Endodermal cell (in vitro differentiated cells): ENCODE data around the gene PLCXD3. TPM values are rescaled to one million over a fixed set of nuclear protein-coding genes. Genes with fewer than 3 reads are reported as not detected.

Experiments
- DNase-seq: peaks from one replicate; pipeline ENCODE4 v3.0.0-alpha.2; 2017
- H3K27ac ChIP-seq: 2 replicates; pipeline ENCODE4 v1.5.1; 2013; ENCODE audit warnings: mild to moderate bottlenecking, low read depth, low read length, moderate library complexity
- H3K27me3 ChIP-seq: 2 replicates; pipeline ENCODE4 v1.6.1; 2013; ENCODE audit warnings: mild to moderate bottlenecking, low read length, moderate library complexity; ENCODE audit not compliant: insufficient read depth, control insufficient read depth, poor library complexity, severe bottlenecking
- H3K36me3 ChIP-seq: 2 replicates; pipeline ENCODE4 v1.7.0; 2013; ENCODE audit warnings: mild to moderate bottlenecking, low read length, moderate library complexity; ENCODE audit not compliant: control insufficient read depth, insufficient read depth
- H3K4me1 ChIP-seq: one replicate; pipeline ENCODE4 v1.7.0; 2013; ENCODE audit warnings: low read length; ENCODE audit not compliant: control insufficient read depth, insufficient read depth
- H3K4me3 ChIP-seq: 2 replicates; pipeline ENCODE4 v1.5.1; 2013; ENCODE audit warnings: mild to moderate bottlenecking, low read length, moderate library complexity
- H3K9ac ChIP-seq: 2 replicates; pipeline ENCODE4 v1.6.1; 2013; ENCODE audit warnings: mild to moderate bottlenecking, low read length, moderate library complexity; ENCODE audit not compliant: poor library complexity, severe bottlenecking; ENCODE audit errors: extremely low read depth
- H3K9me3 ChIP-seq: 2 replicates; pipeline ENCODE4 v1.6.1; 2013; ENCODE audit warnings: mild to moderate bottlenecking, low read length, moderate library complexity; ENCODE audit not compliant: control insufficient read depth
- H3K27ac Mint-ChIP-seq: 2 replicates; pipeline ENCODE4 v1.8.0; 2020; ENCODE audit warnings: mixed read lengths
- H3K27me3 Mint-ChIP-seq: 2 replicates; pipeline ENCODE4 v1.8.0; 2021; ENCODE audit warnings: mild to moderate bottlenecking, mixed read lengths; ENCODE audit not compliant: insufficient read depth
- H3K36me3 Mint-ChIP-seq: 2 replicates; pipeline ENCODE4 v1.8.0; 2020; ENCODE audit warnings: low read depth, mixed read lengths
- H3K4me1 Mint-ChIP-seq: 2 replicates; pipeline ENCODE4 v1.8.0; 2020; ENCODE audit warnings: mixed read lengths
- H3K4me3 Mint-ChIP-seq: 2 replicates; pipeline ENCODE4 v1.8.0; 2020; ENCODE audit warnings: mild to moderate bottlenecking, moderate library complexity, mixed read lengths
- H3K9me3 Mint-ChIP-seq: 2 replicates; pipeline ENCODE4 v1.8.0; 2020; ENCODE audit warnings: mild to moderate bottlenecking, mixed read lengths
- CTCF ChIP-seq: fragments of 200-600 bp; sonication (generic); conservative IDR thresholded peaks from 2 replicates; pipeline ENCODE4 v1.5.0; 2021; ENCODE audit warnings: antibody characterized with exemption, mild to moderate bottlenecking
- WGBS, 2 experiments: methylation state at CpG; one replicate each; pipeline versions ENCODE4 v1.1.5 to v1.1.7; 2013; ENCODE audit warnings: missing lambda C conversion rate in 2 of 2, mixed read lengths in 1 of 2; ENCODE audit not compliant: insufficient coverage in 1 of 2, insufficient read length in 1 of 2; 5-methylcytosine and 5-hydroxymethylcytosine counted together
- total RNA-seq, 2 donors: library from RNA; stranded (reverse); fragmentation: NEBNext Ultra II Directional in 1 of 2; extraction: Animal tissue kit (Norgen Biotek cat#: 25700) in 1 of 2; gene quantifications; 2 replicates in 1 of 2; 3 replicates in 1 of 2; pipeline ENCODE4 v1.2.1, GENCODE V29; 2021

The PLCXD3 gene
- total RNA-seq, 2 donors from 2014 or later: 41.8 to 43.3 TPM

DNA sequence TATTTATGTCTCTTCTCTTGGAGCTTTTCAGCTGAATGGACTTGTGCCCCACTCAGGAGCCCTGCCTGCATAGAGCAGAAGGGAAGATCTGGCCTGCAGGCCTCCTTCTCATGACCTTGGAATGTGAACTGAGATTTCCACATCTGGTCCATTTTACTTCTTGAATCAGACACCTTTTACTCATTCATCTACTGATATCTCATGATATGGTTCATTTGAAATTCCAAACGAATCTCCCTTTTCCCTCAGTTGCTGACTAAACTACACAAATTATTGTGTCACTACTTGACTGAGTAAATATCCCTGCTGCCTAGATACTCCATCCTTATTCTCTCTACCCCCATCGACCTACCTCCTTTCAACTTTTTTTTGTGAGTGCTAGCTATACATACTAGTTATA is 138.7 kb downstream of the PLCXD3 start:
- Mint-ChIP-seq H3K27me3 (no peaks in the 10 kb centered on the region), H3K36me3 (peaks cover 49% of the 10 kb centered on the region), H3K27ac (no peak overlapping the region), H3K4me3 (no peak overlapping the region), H3K9me3 (peaks cover 2% of the 10 kb centered on the region), H3K4me1 (peaks cover 29% of the 10 kb centered on the region)
- Histone ChIP-seq H3K9ac (no peak overlapping the region), H3K36me3 (peaks cover 8% of the 10 kb centered on the region), H3K9me3 (no peaks in the 10 kb centered on the region), H3K27ac (no peak overlapping the region), H3K4me3 (no peak overlapping the region), H3K27me3 (no peaks in the 10 kb centered on the region), H3K4me1 (peaks cover 3% of the 10 kb centered on the region)
- no peak for TF ChIP-seq CTCF
- no peak for DNase-seq
- 96 to 100% methylated on average over 1 of the region's 2 CpGs for WGBS, 2 experiments

GRCh38 chr5:41370482-41370881 is 139.9 kb downstream of the PLCXD3 start:
- no peaks in the 10 kb centered on the region for H3K27me3 ChIP-seq
- Mint-ChIP-seq H3K27ac (peak overlapping the region; percentile 54), H3K36me3 (peaks cover 46% of the 10 kb centered on the region), H3K9me3 (peaks cover 2% of the 10 kb centered on the region), H3K27me3 (no peaks in the 10 kb centered on the region), H3K4me1 (peaks cover 31% of the 10 kb centered on the region), H3K4me3 (no peak overlapping the region)
- TF ChIP-seq CTCF: no peak
- WGBS, 2 experiments: 82 to 100% methylated on average over 1 to 4 of the region's 4 CpGs
- no peak overlapping the region for H3K9ac ChIP-seq
- no peak overlapping the region for H3K4me3 ChIP-seq
- no peak overlapping the region for H3K27ac ChIP-seq
- peaks cover 3% of the 10 kb centered on the region for H3K4me1 ChIP-seq
- DNase-seq: no peak
- H3K36me3 ChIP-seq: no peaks in the 10 kb centered on the region
- H3K9me3 ChIP-seq: no peaks in the 10 kb centered on the region

GRCh38 chr5:41369799-41370198 is 140.6 kb downstream of the PLCXD3 start:
- Histone ChIP-seq H3K27ac (no peak overlapping the region), H3K36me3 (no peaks in the 10 kb centered on the region), H3K9ac (no peak overlapping the region), H3K4me3 (no peak overlapping the region), H3K4me1 (peaks cover 3% of the 10 kb centered on the region), H3K27me3 (no peaks in the 10 kb centered on the region), H3K9me3 (no peaks in the 10 kb centered on the region)
- no peak for DNase-seq
- Mint-ChIP-seq H3K36me3 (peaks cover 43% of the 10 kb centered on the region), H3K27me3 (no peaks in the 10 kb centered on the region), H3K27ac (no peak overlapping the region), H3K4me1 (peaks cover 31% of the 10 kb centered on the region), H3K9me3 (peaks cover 2% of the 10 kb centered on the region), H3K4me3 (no peak overlapping the region)
- 91% methylated on average over 2 of the region's 2 CpGs; no CpG with 5 or more reads in 1 of the 2 experiments for WGBS, 2 experiments
- no peak for TF ChIP-seq CTCF
